ENCODE measurements around the gene GPR35. TPM values are rescaled to one million over a fixed set of nuclear protein-coding genes. Genes with fewer than 3 reads are reported as not detected.
A peak's percentile ranks its signal among the peaks of the same experiment; 100 is the strongest.

The GPR35 gene
- total and polyA plus RNA-seq, 2 of the 13 experiments (the other 11 are each of a cell fraction or from before 2014, with no cell fraction given) = 27.1 to 44.2 TPM

DNA sequence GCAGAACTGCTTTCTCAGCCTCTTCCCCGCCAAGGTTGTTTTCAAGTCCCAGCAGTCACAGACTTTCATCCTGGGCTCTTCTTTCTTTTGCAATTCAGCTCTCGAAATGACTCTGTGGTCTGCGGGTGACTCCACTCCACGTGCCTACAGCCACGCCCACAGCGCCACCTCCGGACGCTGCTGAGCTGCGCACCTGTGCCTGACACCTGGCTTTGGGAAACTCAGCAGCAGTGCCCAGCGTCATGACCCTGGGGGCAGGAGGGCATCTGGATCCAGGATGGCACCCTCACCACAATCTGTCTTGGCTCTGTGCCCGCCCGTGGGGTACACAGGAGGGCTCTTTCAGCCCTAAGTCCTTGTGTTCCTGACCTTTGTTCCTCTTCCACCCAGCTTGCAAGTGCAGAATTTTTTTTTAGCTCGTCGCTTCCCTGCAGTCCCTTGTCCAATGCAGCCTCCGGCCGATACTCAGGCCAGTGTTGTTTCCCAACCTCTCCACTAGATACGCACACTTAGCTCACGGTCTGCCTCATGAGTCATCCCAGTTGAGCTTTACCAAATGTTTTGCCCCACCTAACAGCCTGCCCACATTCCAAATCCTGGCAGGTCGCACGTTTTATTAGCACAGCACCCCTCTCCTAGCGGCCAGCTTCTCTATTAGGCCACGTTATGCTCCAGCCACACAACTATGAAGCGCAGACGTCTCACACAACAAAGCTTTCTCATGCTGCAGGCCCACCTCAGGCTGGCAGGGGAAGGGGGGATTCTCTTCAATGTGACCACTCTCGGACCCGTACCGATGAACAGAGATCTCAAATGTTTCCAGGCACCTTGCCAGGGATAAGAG, 45.3 kb upstream of the GPR35 start:
- CTCF ChIA-PET (ENCODE audit: low intra/inter-chr PET ratio, low total read pairs) = interaction anchor here (0.7 to 1.3 kb wide), 3 partner anchors 12 to 25 kb away, joined by 3 to 7 read pairs (median 4); no protein-coding TSS in a partner anchor
- TF ChIP-seq, protein P1, sequence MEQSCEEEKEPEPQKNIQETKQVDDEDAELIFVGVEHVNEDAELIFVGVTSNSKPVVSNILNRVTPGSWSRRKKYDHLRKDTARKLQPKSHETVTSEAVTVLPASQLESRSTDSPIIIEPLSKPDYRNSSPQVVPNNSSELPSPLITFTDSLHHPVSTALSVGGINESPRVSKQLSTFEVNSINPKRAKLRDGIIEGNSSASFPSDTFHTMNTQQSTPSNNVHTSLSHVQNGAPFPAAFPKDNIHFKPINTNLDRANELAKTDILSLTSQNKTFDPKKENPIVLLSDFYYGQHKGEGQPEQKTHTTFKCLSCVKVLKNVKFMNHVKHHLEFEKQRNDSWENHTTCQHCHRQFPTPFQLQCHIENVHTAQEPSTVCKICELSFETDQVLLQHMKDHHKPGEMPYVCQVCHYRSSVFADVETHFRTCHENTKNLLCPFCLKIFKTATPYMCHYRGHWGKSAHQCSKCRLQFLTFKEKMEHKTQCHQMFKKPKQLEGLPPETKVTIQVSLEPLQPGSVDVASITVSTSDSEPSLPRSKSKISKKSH (CRISPR knock-in tag; IDR thresholded peaks at IDR 0.05; ENCODE audit: borderline replicate concordance) = peak; percentile 80; the same call in 1 of the 2 replicates
- TF ChIP-seq, protein P2, sequence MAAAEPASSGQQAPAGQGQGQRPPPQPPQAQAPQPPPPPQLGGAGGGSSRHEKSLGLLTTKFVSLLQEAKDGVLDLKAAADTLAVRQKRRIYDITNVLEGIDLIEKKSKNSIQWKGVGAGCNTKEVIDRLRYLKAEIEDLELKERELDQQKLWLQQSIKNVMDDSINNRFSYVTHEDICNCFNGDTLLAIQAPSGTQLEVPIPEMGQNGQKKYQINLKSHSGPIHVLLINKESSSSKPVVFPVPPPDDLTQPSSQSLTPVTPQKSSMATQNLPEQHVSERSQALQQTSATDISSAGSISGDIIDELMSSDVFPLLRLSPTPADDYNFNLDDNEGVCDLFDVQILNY (CRISPR knock-in tag; conservative IDR thresholded peaks at IDR 0.05) = no peak
- TF ChIP-seq ZNF101 (CRISPR knock-in tag; IDR thresholded peaks at IDR 0.05; ENCODE audit: borderline replicate concordance, low read depth) (no peak), MEIS2 (CRISPR knock-in tag; IDR thresholded peaks at IDR 0.05) (peak; percentile 28; the same call in 1 of the 2 replicates), ZNF234 (CRISPR knock-in tag; conservative IDR thresholded peaks at IDR 0.05) (no peak), MLLT10 (CRISPR knock-in tag; IDR thresholded peaks at IDR 0.05) (no peak), KDM4B (CRISPR knock-in tag; IDR thresholded peaks at IDR 0.05) (no peak), ZNF780A (CRISPR knock-in tag; IDR thresholded peaks at IDR 0.05) (no peak), RCOR2 (CRISPR knock-in tag; IDR thresholded peaks at IDR 0.05) (no peak), ZNF788 (CRISPR knock-in tag; IDR thresholded peaks at IDR 0.05; ENCODE audit: borderline replicate concordance) (peak; percentile 85), JARID2 (CRISPR knock-in tag; IDR thresholded peaks at IDR 0.05; ENCODE audit: insufficient replicate concordance) (no peak)
- TF ChIP-seq, protein P3, sequence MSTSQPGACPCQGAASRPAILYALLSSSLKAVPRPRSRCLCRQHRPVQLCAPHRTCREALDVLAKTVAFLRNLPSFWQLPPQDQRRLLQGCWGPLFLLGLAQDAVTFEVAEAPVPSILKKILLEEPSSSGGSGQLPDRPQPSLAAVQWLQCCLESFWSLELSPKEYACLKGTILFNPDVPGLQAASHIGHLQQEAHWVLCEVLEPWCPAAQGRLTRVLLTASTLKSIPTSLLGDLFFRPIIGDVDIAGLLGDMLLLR (CRISPR knock-in tag; IDR thresholded peaks at IDR 0.05) = peak; percentile 63; the same call in 1 of the 2 replicates
- TF ChIP-seq, protein P4, sequence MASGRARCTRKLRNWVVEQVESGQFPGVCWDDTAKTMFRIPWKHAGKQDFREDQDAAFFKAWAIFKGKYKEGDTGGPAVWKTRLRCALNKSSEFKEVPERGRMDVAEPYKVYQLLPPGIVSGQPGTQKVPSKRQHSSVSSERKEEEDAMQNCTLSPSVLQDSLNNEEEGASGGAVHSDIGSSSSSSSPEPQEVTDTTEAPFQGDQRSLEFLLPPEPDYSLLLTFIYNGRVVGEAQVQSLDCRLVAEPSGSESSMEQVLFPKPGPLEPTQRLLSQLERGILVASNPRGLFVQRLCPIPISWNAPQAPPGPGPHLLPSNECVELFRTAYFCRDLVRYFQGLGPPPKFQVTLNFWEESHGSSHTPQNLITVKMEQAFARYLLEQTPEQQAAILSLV (CRISPR knock-in tag; IDR thresholded peaks at IDR 0.05; ENCODE audit: borderline replicate concordance) = peak; percentile 57; the same call in 1 of the 2 replicates
- TF ChIP-seq, protein P5, sequence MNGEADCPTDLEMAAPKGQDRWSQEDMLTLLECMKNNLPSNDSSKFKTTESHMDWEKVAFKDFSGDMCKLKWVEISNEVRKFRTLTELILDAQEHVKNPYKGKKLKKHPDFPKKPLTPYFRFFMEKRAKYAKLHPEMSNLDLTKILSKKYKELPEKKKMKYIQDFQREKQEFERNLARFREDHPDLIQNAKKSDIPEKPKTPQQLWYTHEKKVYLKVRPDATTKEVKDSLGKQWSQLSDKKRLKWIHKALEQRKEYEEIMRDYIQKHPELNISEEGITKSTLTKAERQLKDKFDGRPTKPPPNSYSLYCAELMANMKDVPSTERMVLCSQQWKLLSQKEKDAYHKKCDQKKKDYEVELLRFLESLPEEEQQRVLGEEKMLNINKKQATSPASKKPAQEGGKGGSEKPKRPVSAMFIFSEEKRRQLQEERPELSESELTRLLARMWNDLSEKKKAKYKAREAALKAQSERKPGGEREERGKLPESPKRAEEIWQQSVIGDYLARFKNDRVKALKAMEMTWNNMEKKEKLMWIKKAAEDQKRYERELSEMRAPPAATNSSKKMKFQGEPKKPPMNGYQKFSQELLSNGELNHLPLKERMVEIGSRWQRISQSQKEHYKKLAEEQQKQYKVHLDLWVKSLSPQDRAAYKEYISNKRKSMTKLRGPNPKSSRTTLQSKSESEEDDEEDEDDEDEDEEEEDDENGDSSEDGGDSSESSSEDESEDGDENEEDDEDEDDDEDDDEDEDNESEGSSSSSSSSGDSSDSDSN (CRISPR knock-in tag; IDR thresholded peaks at IDR 0.05) = peak; percentile 75
- TF ChIP-seq, protein P6, sequence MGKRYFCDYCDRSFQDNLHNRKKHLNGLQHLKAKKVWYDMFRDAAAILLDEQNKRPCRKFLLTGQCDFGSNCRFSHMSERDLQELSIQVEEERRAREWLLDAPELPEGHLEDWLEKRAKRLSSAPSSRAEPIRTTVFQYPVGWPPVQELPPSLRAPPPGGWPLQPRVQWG (CRISPR knock-in tag; IDR thresholded peaks at IDR 0.05; ENCODE audit: borderline replicate concordance, low read depth) = no peak

More for the DNA sequence above, 45.3 kb upstream of the GPR35 start:
- Histone ChIP-seq H3K27me3 (ENCODE audit: control insufficient read depth in 1 of 2, insufficient read depth in 2 of 2, low read length in 2 of 2) (no peaks in the 10 kb centered on the region; a peak in 1 of 5 replicates), H3K4me3 (replicated peaks in 1 of 3; ENCODE audit: insufficient read depth in 1 of 3, low read depth in 2 of 3, low read length in 3 of 3) (peak overlapping the region; percentile 33 to 63 (median 44)), H3K27ac (ENCODE audit: extremely low read length, insufficient read depth, low read length) (peak overlapping the region; percentile 80), H3K9ac (ENCODE audit: insufficient read depth, low read depth, low read length) (peak overlapping the region; percentile 61), H3K79me2 (ENCODE audit: insufficient read depth, low read length) (peaks cover 39% of the 10 kb centered on the region), H2AFZ (ENCODE audit: low read length) (no peak overlapping the region), H3K36me3 (replicated peaks in 1 of 2; ENCODE audit: control insufficient read depth in 1 of 2, insufficient read depth in 2 of 2, low read length in 2 of 2) (peaks cover 3 to 8% of the 10 kb centered on the region in 2 experiments; a peak in 4 of 5 replicates), H3K4me2 (ENCODE audit: low read depth, low read length) (peak overlapping the region; percentile 96), H4K20me1 (ENCODE audit: insufficient read depth, low read length) (peaks cover 6% of the 10 kb centered on the region; the same call in 1 of the 2 replicates), H3K4me1 (ENCODE audit: insufficient read depth, low read length) (peaks cover 61% of the 10 kb centered on the region), H3K9me3 (ENCODE audit: low read length) (no peaks in the 10 kb centered on the region)
- DNase-seq (ENCODE audit: low spot score) (peak; percentile 96), FAIRE-seq (peak; percentile 99), ATAC-seq (peak; percentile 83)
- POLR2A ChIA-PET = interaction anchor here (0.6 to 2.1 kb wide), 11 partner anchors 9 to 328 kb away, joined by 3 to 66 read pairs (median 7); partner anchors contain the start of genes ANKMY1, DUSP28 and RNPEPL1
- WGBS (ENCODE audit: low lambda C conversion rate) = 4% methylated on average over 27 of the region's 27 CpGs
- in situ Hi-C loops (cut with HindIII; ENCODE audit: extremely low pct_ligation_motif_present, low pct_unique_long_range_greater_than_20kb) (no loop called here), intact Hi-C loops (cut with micrococcal nuclease; ENCODE audit: unreplicated experiment) (loop anchor here (2.0 kb wide), 1 partner anchor 13 kb away; no protein-coding TSS in a partner anchor)
- BruUV-seq (replicated peaks) = no TSS peak
